Measurements from ENCODE around the gene KRT7.

DNA sequence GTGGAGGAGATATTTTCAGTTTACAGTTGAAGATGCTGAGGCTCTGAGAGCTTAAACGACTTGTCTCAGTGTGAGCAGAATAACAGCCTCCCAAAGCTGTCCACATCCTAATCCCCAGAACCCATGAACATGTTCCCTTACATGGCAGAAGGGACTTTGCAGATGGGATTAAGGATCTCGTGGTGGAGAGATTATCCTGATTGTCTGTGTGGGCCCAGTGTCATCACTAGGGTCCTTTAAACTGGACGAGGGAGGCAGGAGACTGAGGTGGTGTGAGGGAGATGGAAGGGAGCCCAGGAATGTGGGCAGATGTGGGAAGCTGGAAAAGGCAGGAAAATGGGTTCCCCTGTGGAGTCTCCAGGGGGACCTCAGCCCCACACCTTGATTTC is 31.6 kb upstream of the KRT7 start:
- no peak for TF ChIP-seq YY1 (IDR thresholded peaks at IDR 0.05; ENCODE audit: low read depth)
- no peak for TF ChIP-seq TCF12 (IDR thresholded peaks at IDR 0.05)
- TF ChIP-seq, protein P1, sequence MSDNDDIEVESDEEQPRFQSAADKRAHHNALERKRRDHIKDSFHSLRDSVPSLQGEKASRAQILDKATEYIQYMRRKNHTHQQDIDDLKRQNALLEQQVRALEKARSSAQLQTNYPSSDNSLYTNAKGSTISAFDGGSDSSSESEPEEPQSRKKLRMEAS (IDR thresholded peaks at IDR 0.05; ENCODE audit: low read depth): no peak
- TF ChIP-seq, protein P2, sequence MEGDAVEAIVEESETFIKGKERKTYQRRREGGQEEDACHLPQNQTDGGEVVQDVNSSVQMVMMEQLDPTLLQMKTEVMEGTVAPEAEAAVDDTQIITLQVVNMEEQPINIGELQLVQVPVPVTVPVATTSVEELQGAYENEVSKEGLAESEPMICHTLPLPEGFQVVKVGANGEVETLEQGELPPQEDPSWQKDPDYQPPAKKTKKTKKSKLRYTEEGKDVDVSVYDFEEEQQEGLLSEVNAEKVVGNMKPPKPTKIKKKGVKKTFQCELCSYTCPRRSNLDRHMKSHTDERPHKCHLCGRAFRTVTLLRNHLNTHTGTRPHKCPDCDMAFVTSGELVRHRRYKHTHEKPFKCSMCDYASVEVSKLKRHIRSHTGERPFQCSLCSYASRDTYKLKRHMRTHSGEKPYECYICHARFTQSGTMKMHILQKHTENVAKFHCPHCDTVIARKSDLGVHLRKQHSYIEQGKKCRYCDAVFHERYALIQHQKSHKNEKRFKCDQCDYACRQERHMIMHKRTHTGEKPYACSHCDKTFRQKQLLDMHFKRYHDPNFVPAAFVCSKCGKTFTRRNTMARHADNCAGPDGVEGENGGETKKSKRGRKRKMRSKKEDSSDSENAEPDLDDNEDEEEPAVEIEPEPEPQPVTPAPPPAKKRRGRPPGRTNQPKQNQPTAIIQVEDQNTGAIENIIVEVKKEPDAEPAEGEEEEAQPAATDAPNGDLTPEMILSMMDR (IDR thresholded peaks at IDR 0.05): no peak
- no peak for TF ChIP-seq FOSL2 (IDR thresholded peaks at IDR 0.05; ENCODE audit: borderline replicate concordance, low read depth)
- TF ChIP-seq GATA2 (CRISPR knock-in tag; IDR thresholded peaks at IDR 0.05): no peak
- no peak for TF ChIP-seq SIN3A (IDR thresholded peaks at IDR 0.05; ENCODE audit: borderline replicate concordance, low read depth, low read length)
- TF ChIP-seq, protein P3, sequence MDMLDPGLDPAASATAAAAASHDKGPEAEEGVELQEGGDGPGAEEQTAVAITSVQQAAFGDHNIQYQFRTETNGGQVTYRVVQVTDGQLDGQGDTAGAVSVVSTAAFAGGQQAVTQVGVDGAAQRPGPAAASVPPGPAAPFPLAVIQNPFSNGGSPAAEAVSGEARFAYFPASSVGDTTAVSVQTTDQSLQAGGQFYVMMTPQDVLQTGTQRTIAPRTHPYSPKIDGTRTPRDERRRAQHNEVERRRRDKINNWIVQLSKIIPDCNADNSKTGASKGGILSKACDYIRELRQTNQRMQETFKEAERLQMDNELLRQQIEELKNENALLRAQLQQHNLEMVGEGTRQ (IDR thresholded peaks at IDR 0.05; ENCODE audit: borderline replicate concordance, low read depth, low read length): no peak
- no peak for TF ChIP-seq POLR2AphosphoS5 (IDR thresholded peaks at IDR 0.05; ENCODE audit: low read depth, low read length)

Measured in SK-N-SH (cell line).